ENCODE data around the gene MRPL23.

Gene MRPL23

GRCh38 chr11:1909524-1909923 is 37.6 kb upstream of the MRPL23 start:
- Histone ChIP-seq H3K9me3 (ENCODE audit: insufficient read depth, low read depth, low read length) (no peaks in the 10 kb centered on the region), H3K4me1 (ENCODE audit: insufficient read depth, low read length, poor library complexity, severe bottlenecking) (peaks cover 21% of the 10 kb centered on the region), H3F3A (ENCODE audit: low read depth) (no peaks in the 10 kb centered on the region), H2AFZ (ENCODE audit: low read length) (no peak overlapping the region), H3K36me3 (ENCODE audit: insufficient read depth, low read length) (no peaks in the 10 kb centered on the region), H3K27me3 (ENCODE audit: insufficient read depth, low read length, poor library complexity, severe bottlenecking) (no peaks in the 10 kb centered on the region), H3K4me2 (ENCODE audit: low read depth, low read length, poor library complexity, severe bottlenecking) (no peak overlapping the region), H3K9me2 (replicated peaks; ENCODE audit: low read depth, low read length) (no peaks in the 10 kb centered on the region), H3K4me3 (ENCODE audit: low read length, poor library complexity, severe bottlenecking) (no peak overlapping the region), H3K79me2 (ENCODE audit: insufficient read depth, low read length) (no peaks in the 10 kb centered on the region), H3K9ac (ENCODE audit: low read depth, low read length, poor library complexity, severe bottlenecking) (no peak overlapping the region), H4K20me1 (ENCODE audit: insufficient read depth, low read length, poor library complexity, severe bottlenecking) (no peaks in the 10 kb centered on the region)
- TF ChIP-seq EZH2phosphoT487 (IDR thresholded peaks at IDR 0.05; ENCODE audit: borderline replicate concordance), result no peak
- no peak for TF ChIP-seq CTCF (conservative IDR thresholded peaks at IDR 0.05; ENCODE audit: low read length)

GRCh38 chr11:1912289-1912878 is 34.7 kb upstream of the MRPL23 start:
- Histone ChIP-seq H3K9me2 (replicated peaks; ENCODE audit: low read depth, low read length) (no peaks in the 10 kb centered on the region), H3K79me2 (ENCODE audit: insufficient read depth, low read length) (no peaks in the 10 kb centered on the region), H3K4me1 (ENCODE audit: insufficient read depth, low read length, poor library complexity, severe bottlenecking) (peaks cover 6% of the 10 kb centered on the region), H3K9me3 (ENCODE audit: insufficient read depth, low read depth, low read length) (no peaks in the 10 kb centered on the region), H4K20me1 (ENCODE audit: insufficient read depth, low read length, poor library complexity, severe bottlenecking) (no peaks in the 10 kb centered on the region), H3F3A (ENCODE audit: low read depth) (no peaks in the 10 kb centered on the region), H3K9ac (ENCODE audit: low read depth, low read length, poor library complexity, severe bottlenecking) (no peak overlapping the region), H3K27me3 (ENCODE audit: insufficient read depth, low read length, poor library complexity, severe bottlenecking) (no peaks in the 10 kb centered on the region), H3K4me3 (ENCODE audit: low read length, poor library complexity, severe bottlenecking) (no peak overlapping the region), H3K36me3 (ENCODE audit: insufficient read depth, low read length) (no peaks in the 10 kb centered on the region), H3K4me2 (ENCODE audit: low read depth, low read length, poor library complexity, severe bottlenecking) (no peak overlapping the region), H2AFZ (ENCODE audit: low read length) (no peak overlapping the region)
- TF ChIP-seq CTCF (conservative IDR thresholded peaks at IDR 0.05; ENCODE audit: low read length), result no peak
- no peak for TF ChIP-seq EZH2phosphoT487 (IDR thresholded peaks at IDR 0.05; ENCODE audit: borderline replicate concordance)

- Histone ChIP-seq H3K4me3 (ENCODE audit: low read length, poor library complexity, severe bottlenecking) (no peak overlapping the region), H3F3A (ENCODE audit: low read depth) (no peaks in the 10 kb centered on the region), H3K4me1 (ENCODE audit: insufficient read depth, low read length, poor library complexity, severe bottlenecking) (peaks cover 5% of the 10 kb centered on the region), H3K9me3 (ENCODE audit: insufficient read depth, low read depth, low read length) (no peaks in the 10 kb centered on the region), H2AFZ (ENCODE audit: low read length) (no peak overlapping the region), H3K27me3 (ENCODE audit: insufficient read depth, low read length, poor library complexity, severe bottlenecking) (no peaks in the 10 kb centered on the region), H3K36me3 (ENCODE audit: insufficient read depth, low read length) (no peaks in the 10 kb centered on the region), H3K79me2 (ENCODE audit: insufficient read depth, low read length) (no peaks in the 10 kb centered on the region), H3K4me2 (ENCODE audit: low read depth, low read length, poor library complexity, severe bottlenecking) (no peak overlapping the region), H3K9me2 (replicated peaks; ENCODE audit: low read depth, low read length) (no peaks in the 10 kb centered on the region), H4K20me1 (ENCODE audit: insufficient read depth, low read length, poor library complexity, severe bottlenecking) (no peaks in the 10 kb centered on the region), H3K9ac (ENCODE audit: low read depth, low read length, poor library complexity, severe bottlenecking) (no peak overlapping the region)
- TF ChIP-seq CTCF (conservative IDR thresholded peaks at IDR 0.05; ENCODE audit: low read length) (no peak), EZH2phosphoT487 (IDR thresholded peaks at IDR 0.05; ENCODE audit: borderline replicate concordance) (no peak)
Observed at GRCh38 chr11:1913271-1914060, 33.7 kb upstream of the MRPL23 start.

Data from Loucy (cell line).